Liver (tissue), 10 donors: Measurements from ENCODE around the gene BSN. TPM values are rescaled to one million over a fixed set of nuclear protein-coding genes. Genes with fewer than 3 reads are reported as not detected.

Source experiments
- DNase-seq: peaks from one replicate; pipeline ENCODE4 v3.0.0-alpha.2; 2017; ENCODE audit warnings: low spot score
- H3K27ac ChIP-seq, 2 donors: one replicate each; pipeline ENCODE4 v1.7.0; 2013; ENCODE audit warnings: inconsistent platforms in 2 of 2, low read length in 2 of 2, control low read depth in 1 of 2, low read depth in 1 of 2, mild to moderate bottlenecking in 1 of 2
- H3K27me3 ChIP-seq, 4 donors: one replicate each; pipeline versions ENCODE4 v1.6.1 to v1.7.0; 2013; ENCODE audit warnings: low read length in 3 of 4, inconsistent platforms in 1 of 4, mild to moderate bottlenecking in 1 of 4, moderate library complexity in 1 of 4; ENCODE audit not compliant: control insufficient read depth in 4 of 4, insufficient read depth in 4 of 4
- H3K36me3 ChIP-seq, 4 donors: one replicate each; pipeline versions ENCODE4 v1.6.1 to v1.7.0; 2013; ENCODE audit warnings: low read length in 3 of 4, mild to moderate bottlenecking in 3 of 4, low read depth in 1 of 4, moderate library complexity in 1 of 4; ENCODE audit not compliant: control insufficient read depth in 4 of 4, insufficient read depth in 3 of 4
- H3K4me1 ChIP-seq, 4 donors: one replicate each; pipeline versions ENCODE4 v1.6.1 to v1.7.0; 2013; ENCODE audit warnings: low read length in 3 of 4, mild to moderate bottlenecking in 3 of 4, moderate library complexity in 1 of 4; ENCODE audit not compliant: control insufficient read depth in 4 of 4, insufficient read depth in 4 of 4
- H3K4me3 ChIP-seq, 3 donors: one replicate each; pipeline versions ENCODE4 v1.6.1 to v1.7.0; 2013; ENCODE audit warnings: low read length in 3 of 3, control low read depth in 1 of 3, low read depth in 1 of 3, mild to moderate bottlenecking in 1 of 3
- H3K9ac ChIP-seq, 2 donors: one replicate each; pipeline ENCODE4 v1.7.0; 2013; ENCODE audit warnings: low read length in 2 of 2, mild to moderate bottlenecking in 2 of 2, moderate library complexity in 2 of 2, control low read depth in 1 of 2, low read depth in 1 of 2
- H3K9me3 ChIP-seq, 4 donors: one replicate each; pipeline versions ENCODE4 v1.6.1 to v1.7.0; 2013; ENCODE audit warnings: low read length in 3 of 4; ENCODE audit not compliant: control insufficient read depth in 4 of 4
- EGR1 ChIP-seq, 2 donors: IDR thresholded peaks; 2 replicates each; pipeline ENCODE4 v1.6.1; 2016 to 2018; ENCODE audit warnings: antibody characterized with exemption in 2 of 2, low read depth in 2 of 2
- FOXA1 ChIP-seq: IDR thresholded peaks from 2 replicates; pipeline ENCODE4 v1.6.1; 2016; ENCODE audit warnings: antibody characterized with exemption
- FOXA2 ChIP-seq: IDR thresholded peaks from 2 replicates; pipeline ENCODE4 v1.6.1; 2016; ENCODE audit warnings: antibody characterized with exemption
- GABPA ChIP-seq, 2 donors: IDR thresholded peaks in 1 of 2; conservative IDR thresholded peaks in 1 of 2; 2 replicates each; pipeline ENCODE4 v1.6.1; 2016; ENCODE audit warnings: antibody characterized with exemption in 2 of 2, mild to moderate bottlenecking in 1 of 2, moderate library complexity in 1 of 2
- HNF4A ChIP-seq, 2 donors: conservative IDR thresholded peaks; 2 replicates each; pipeline ENCODE4 v1.6.1; 2016; ENCODE audit warnings: antibody characterized with exemption in 2 of 2, mild to moderate bottlenecking in 2 of 2
- JUND ChIP-seq, 2 donors: IDR thresholded peaks; 2 replicates each; pipeline ENCODE4 v1.6.1; 2016; ENCODE audit warnings: antibody characterized with exemption in 2 of 2
- RAD21 ChIP-seq, 2 donors: IDR thresholded peaks; 2 replicates each; pipeline ENCODE4 v1.6.1; 2016; ENCODE audit warnings: antibody characterized with exemption in 2 of 2, mild to moderate bottlenecking in 2 of 2
- RXRA ChIP-seq, 2 donors: IDR thresholded peaks; 2 replicates each; pipeline ENCODE4 v1.6.1; 2017 to 2018; ENCODE audit warnings: antibody characterized with exemption in 2 of 2, mild to moderate bottlenecking in 1 of 2
- SP1 ChIP-seq: IDR thresholded peaks from 2 replicates; pipeline ENCODE4 v1.6.1; 2018; ENCODE audit warnings: antibody characterized with exemption, mild to moderate bottlenecking
- YY1 ChIP-seq: IDR thresholded peaks from 2 replicates; pipeline ENCODE4 v1.6.1; 2016; ENCODE audit warnings: antibody characterized with exemption, mild to moderate bottlenecking
- WGBS: extraction: QIAGEN DNeasy Blood & Tissue Kit; methylation state at CpG from one replicate; pipeline ENCODE4 v1.1.7; 2013; 5-methylcytosine and 5-hydroxymethylcytosine counted together
- polyA plus RNA-seq, 2 donors: library from polyadenylated mRNA; stranded (reverse) in 1 of 2; unstranded in 1 of 2; fragments of 200-250 nt in 1 of 2; fragments of >200 nt in 1 of 2; fragmentation: Nextera tagmentation in 1 of 2; extraction: Ambion mirVana in 1 of 2; gene quantifications; one replicate each; pipeline versions ENCODE4 v1.2.1 to v1.2.3, GENCODE V29; 2013 to 2015
- small RNA-seq: library from RNA; depleted of rRNA; stranded (forward); fragments of <200 nt; gene quantifications from one replicate; pipeline ENCODE3, GENCODE V24; 2014
- total RNA-seq, 2 donors: library from RNA; depleted of rRNA; stranded (reverse); fragments of >200 nt; gene quantifications; one replicate each; pipeline ENCODE4 v1.2.3, GENCODE V29; 2014
- TF ChIP-seq, protein P1 (sequence below): IDR thresholded peaks from 2 replicates; pipeline ENCODE4 v1.6.1; 2016; ENCODE audit warnings: antibody characterized with exemption, mild to moderate bottlenecking
- TF ChIP-seq, protein P2 (sequence below): IDR thresholded peaks from 2 replicates; pipeline ENCODE4 v1.6.1; 2016; ENCODE audit warnings: antibody characterized with exemption
- TF ChIP-seq, protein P3 (sequence below): fragments of 150-350 bp; IDR thresholded peaks from 2 replicates; pipeline ENCODE4 v1.5.1; 2017; ENCODE audit warnings: improper control_type of control experiment, low read depth, low read length; ENCODE audit not compliant: missing input control
- TF ChIP-seq, protein P4 (sequence below): IDR thresholded peaks from 2 replicates; pipeline ENCODE4 v1.6.1; 2016; ENCODE audit warnings: antibody characterized with exemption
- donor health status: healthy.
- donor health status: healthy.
- donor health status: healthy.
- donor health status: healthy.
- donor health status: healthy.

BSN gene
- total and polyA plus RNA-seq, 4 donors, result 0.32 to 0.67 (median 0.40) TPM

DNA sequence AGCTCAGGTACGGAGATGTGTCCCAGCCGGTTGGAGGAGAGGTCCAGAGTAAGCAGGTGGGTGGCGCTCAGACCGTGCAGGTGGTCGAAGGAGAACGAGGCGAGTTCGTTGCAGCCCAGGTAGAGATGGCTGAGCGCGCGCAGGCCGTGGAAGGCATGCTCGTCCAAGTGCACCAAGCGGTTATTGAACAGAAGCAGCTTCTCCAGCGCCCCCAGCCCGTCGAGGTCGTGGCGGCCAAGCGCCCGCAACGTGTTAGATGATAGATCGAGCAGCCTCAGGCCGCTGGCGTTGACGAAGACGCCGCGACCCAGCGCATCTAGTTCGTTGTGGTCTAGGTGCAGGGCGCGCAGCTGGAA lies 164.6 kb downstream of the BSN start:
- Histone ChIP-seq H3K36me3 (peaks cover 6 to 54% (median 19%) of the 10 kb centered on the region in 4 donors), H3K27me3 (no peaks in the 10 kb centered on the region), H3K9ac (no peak overlapping the region), H3K4me1 (peaks cover 4 to 29% (median 18%) of the 10 kb centered on the region in 4 donors), H3K27ac (no peak overlapping the region), H3K9me3 (no peaks in the 10 kb centered on the region), H3K4me3 (peak overlapping the region in 1 of 3 donors; percentile 6)
- no peak for DNase-seq
- 35% methylated on average over 33 of the region's 33 CpGs for WGBS
- TF ChIP-seq FOXA1, result peak; percentile 9
- TF ChIP-seq JUND (IDR thresholded peaks at IDR 0.05), result no peak

DNA sequence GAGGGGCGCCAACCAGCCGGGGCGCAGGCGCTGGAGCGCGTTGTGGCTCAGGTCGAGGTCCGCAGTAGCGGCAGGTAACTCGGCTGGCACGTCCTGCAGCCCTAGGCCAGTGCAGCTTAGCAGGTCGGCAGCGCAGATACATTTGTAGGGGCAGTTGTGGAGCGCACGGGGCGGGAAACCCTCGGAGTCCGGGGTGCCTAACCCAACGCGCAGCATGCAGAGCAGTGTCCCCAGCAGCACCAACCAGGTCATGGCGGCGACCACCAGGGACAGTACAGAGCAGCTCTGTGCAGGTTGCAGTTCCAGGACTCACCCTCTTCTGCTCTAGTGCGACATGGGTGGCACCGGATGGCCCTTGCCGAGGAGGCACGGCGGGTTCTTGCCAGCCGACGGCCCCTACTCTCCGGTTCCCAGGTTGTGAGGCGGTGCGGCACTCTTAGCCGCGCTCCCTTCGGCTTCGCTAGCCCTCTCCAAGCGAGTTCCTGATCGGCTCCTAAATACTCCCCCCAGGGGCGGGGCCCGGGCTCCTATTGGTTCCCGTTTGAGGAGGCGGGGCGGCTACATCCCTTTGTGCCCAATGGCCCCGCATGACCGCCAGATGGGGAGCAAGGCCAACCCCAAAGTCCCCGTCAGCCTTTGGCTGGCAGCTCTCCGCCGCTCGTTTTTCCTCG lies 165.1 kb downstream of the BSN start, which contains the start of gene AMIGO3:
Gene AMIGO3, minus strand, starts transcription at position 471 of the 671 bp plus-strand sequence. Its CDS starts 219 bp downstream, at position 252.
- Histone ChIP-seq H3K27ac (peak within 1 kb of the TSS in 1 of 2 donors; percentile 35), H3K9me3 (no peaks in the 10 kb centered on the region), H3K4me1 (peaks cover 4 to 31% (median 20%) of the 10 kb centered on the region in 4 donors), H3K27me3 (no peaks in the 10 kb centered on the region), H3K36me3 (peaks cover 2 to 50% (median 18%) of the 10 kb centered on the region in 4 donors), H3K9ac (no peak within 1 kb of the TSS), H3K4me3 (peak within 1 kb of the TSS in 2 of 3 donors; percentile 6 to 58)
- TF ChIP-seq, protein P1, sequence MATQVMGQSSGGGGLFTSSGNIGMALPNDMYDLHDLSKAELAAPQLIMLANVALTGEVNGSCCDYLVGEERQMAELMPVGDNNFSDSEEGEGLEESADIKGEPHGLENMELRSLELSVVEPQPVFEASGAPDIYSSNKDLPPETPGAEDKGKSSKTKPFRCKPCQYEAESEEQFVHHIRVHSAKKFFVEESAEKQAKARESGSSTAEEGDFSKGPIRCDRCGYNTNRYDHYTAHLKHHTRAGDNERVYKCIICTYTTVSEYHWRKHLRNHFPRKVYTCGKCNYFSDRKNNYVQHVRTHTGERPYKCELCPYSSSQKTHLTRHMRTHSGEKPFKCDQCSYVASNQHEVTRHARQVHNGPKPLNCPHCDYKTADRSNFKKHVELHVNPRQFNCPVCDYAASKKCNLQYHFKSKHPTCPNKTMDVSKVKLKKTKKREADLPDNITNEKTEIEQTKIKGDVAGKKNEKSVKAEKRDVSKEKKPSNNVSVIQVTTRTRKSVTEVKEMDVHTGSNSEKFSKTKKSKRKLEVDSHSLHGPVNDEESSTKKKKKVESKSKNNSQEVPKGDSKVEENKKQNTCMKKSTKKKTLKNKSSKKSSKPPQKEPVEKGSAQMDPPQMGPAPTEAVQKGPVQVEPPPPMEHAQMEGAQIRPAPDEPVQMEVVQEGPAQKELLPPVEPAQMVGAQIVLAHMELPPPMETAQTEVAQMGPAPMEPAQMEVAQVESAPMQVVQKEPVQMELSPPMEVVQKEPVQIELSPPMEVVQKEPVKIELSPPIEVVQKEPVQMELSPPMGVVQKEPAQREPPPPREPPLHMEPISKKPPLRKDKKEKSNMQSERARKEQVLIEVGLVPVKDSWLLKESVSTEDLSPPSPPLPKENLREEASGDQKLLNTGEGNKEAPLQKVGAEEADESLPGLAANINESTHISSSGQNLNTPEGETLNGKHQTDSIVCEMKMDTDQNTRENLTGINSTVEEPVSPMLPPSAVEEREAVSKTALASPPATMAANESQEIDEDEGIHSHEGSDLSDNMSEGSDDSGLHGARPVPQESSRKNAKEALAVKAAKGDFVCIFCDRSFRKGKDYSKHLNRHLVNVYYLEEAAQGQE, result no peak
- no peak for TF ChIP-seq EGR1 (IDR thresholded peaks at IDR 0.05; ENCODE audit: low read depth in 2 of 2)
- TF ChIP-seq, protein P2, sequence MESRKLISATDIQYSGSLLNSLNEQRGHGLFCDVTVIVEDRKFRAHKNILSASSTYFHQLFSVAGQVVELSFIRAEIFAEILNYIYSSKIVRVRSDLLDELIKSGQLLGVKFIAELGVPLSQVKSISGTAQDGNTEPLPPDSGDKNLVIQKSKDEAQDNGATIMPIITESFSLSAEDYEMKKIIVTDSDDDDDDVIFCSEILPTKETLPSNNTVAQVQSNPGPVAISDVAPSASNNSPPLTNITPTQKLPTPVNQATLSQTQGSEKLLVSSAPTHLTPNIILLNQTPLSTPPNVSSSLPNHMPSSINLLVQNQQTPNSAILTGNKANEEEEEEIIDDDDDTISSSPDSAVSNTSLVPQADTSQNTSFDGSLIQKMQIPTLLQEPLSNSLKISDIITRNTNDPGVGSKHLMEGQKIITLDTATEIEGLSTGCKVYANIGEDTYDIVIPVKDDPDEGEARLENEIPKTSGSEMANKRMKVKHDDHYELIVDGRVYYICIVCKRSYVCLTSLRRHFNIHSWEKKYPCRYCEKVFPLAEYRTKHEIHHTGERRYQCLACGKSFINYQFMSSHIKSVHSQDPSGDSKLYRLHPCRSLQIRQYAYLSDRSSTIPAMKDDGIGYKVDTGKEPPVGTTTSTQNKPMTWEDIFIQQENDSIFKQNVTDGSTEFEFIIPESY, result no peak
- peak in 1 of 2 donors; percentile 49 for TF ChIP-seq RAD21 (IDR thresholded peaks at IDR 0.05)
- TF ChIP-seq FOXA2, result no peak
- TF ChIP-seq GABPA (IDR thresholded peaks at IDR 0.05 in 1 of 2, conservative IDR thresholded peaks at IDR 0.05 in 1 of 2), result no peak
- TF ChIP-seq YY1, result peak; percentile 31
- TF ChIP-seq, protein P3, sequence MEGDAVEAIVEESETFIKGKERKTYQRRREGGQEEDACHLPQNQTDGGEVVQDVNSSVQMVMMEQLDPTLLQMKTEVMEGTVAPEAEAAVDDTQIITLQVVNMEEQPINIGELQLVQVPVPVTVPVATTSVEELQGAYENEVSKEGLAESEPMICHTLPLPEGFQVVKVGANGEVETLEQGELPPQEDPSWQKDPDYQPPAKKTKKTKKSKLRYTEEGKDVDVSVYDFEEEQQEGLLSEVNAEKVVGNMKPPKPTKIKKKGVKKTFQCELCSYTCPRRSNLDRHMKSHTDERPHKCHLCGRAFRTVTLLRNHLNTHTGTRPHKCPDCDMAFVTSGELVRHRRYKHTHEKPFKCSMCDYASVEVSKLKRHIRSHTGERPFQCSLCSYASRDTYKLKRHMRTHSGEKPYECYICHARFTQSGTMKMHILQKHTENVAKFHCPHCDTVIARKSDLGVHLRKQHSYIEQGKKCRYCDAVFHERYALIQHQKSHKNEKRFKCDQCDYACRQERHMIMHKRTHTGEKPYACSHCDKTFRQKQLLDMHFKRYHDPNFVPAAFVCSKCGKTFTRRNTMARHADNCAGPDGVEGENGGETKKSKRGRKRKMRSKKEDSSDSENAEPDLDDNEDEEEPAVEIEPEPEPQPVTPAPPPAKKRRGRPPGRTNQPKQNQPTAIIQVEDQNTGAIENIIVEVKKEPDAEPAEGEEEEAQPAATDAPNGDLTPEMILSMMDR, result peak; percentile 43
- peak in 1 of 2 donors; percentile 11 for TF ChIP-seq HNF4A (conservative IDR thresholded peaks at IDR 0.05)
- peak; percentile 70 for TF ChIP-seq SP1
- TF ChIP-seq RXRA (IDR thresholded peaks at IDR 0.05), result peak in 1 of 2 donors; percentile 66
- TF ChIP-seq, protein P4, sequence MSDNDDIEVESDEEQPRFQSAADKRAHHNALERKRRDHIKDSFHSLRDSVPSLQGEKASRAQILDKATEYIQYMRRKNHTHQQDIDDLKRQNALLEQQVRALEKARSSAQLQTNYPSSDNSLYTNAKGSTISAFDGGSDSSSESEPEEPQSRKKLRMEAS, result no peak
- DNase-seq, result peak; percentile 91
- 11% methylated on average over 50 of the region's 50 CpGs for WGBS

Small RNA genes lying within 50 kb of the gene (small RNA-seq; reads per million reads assigned to genes)
- gene AMIGO3, result not detected

Other genes with a start within 250 kb of the BSN start
- gene USP4, start 214.4 kb upstream of the BSN start, total RNA-seq, result 10 to 100 TPM; 16.1 to 17.7 TPM
- gene USP4, start 214.4 kb upstream of the BSN start, polyA plus RNA-seq, result 10 to 100 TPM; 12.5 to 13.7 TPM
- 100 to 1,000 TPM in 1 of 2 donors, 10 to 100 TPM in 1; 87.0 to 125 TPM for gene GPX1, start 196.1 kb upstream of the BSN start, total RNA-seq
- 100 to 1,000 TPM; 313 to 412 TPM for gene GPX1, start 196.1 kb upstream of the BSN start, polyA plus RNA-seq
- 100 to 1,000 TPM; 157 to 162 TPM for gene RHOA, start 142.5 kb upstream of the BSN start, total RNA-seq
- gene RHOA, start 142.5 kb upstream of the BSN start, polyA plus RNA-seq, result 100 to 1,000 TPM; 144 to 169 TPM
- 10 to 100 TPM; 13.6 to 24.9 TPM for gene TCTA, start 142.1 kb upstream of the BSN start, total RNA-seq
- 10 to 100 TPM; 24.3 to 28.2 TPM for gene TCTA, start 142.1 kb upstream of the BSN start, polyA plus RNA-seq
- gene AMT, start 132.0 kb upstream of the BSN start, total RNA-seq, result 10 to 100 TPM; 15.6 to 23.2 TPM
- gene AMT, start 132.0 kb upstream of the BSN start, polyA plus RNA-seq, result 10 to 100 TPM; 27.9 to 28.7 TPM
- gene NICN1, start 125.2 kb upstream of the BSN start, total RNA-seq, result 1 to 10 TPM; 3.7 to 3.9 TPM
- 1 to 10 TPM; 4.9 to 6.0 TPM for gene NICN1, start 125.2 kb upstream of the BSN start, polyA plus RNA-seq
- gene DAG1, start 84.2 kb upstream of the BSN start, total RNA-seq, result 10 to 100 TPM; 16.1 to 40.8 TPM
- gene DAG1, start 84.2 kb upstream of the BSN start, polyA plus RNA-seq, result 10 to 100 TPM; 12.1 to 54.4 TPM
- gene APEH, start 119.9 kb downstream of the BSN start, total RNA-seq, result 10 to 100 TPM; 91.3 to 94.1 TPM
- gene APEH, start 119.9 kb downstream of the BSN start, polyA plus RNA-seq, result 10 to 100 TPM; 65.1 to 83.8 TPM
- 100 to 1,000 TPM; 262 to 551 TPM for gene MST1, start 135.0 kb downstream of the BSN start, total RNA-seq
- 100 to 1,000 TPM; 509 to 634 TPM for gene MST1, start 135.0 kb downstream of the BSN start, polyA plus RNA-seq
- 100 to 1,000 TPM in 1 of 2 donors, 10 to 100 TPM in 1; 44.0 to 104 TPM for gene RNF123, start 135.1 kb downstream of the BSN start, total RNA-seq
- 10 to 100 TPM; 34.3 to 36.4 TPM for gene RNF123, start 135.1 kb downstream of the BSN start, polyA plus RNA-seq
- not detected for gene AMIGO3, start 165.2 kb downstream of the BSN start, total RNA-seq
- gene AMIGO3, start 165.2 kb downstream of the BSN start, polyA plus RNA-seq, result 1 to 10 TPM in 1 of 2 donors, under 1 TPM in 1; 0.11 to 1.1 TPM
- 10 to 100 TPM; 12.6 to 57.7 TPM for gene GMPPB, start 169.5 kb downstream of the BSN start, total RNA-seq
- 10 to 100 TPM; 13.4 to 57.8 TPM for gene GMPPB, start 169.5 kb downstream of the BSN start, polyA plus RNA-seq
- gene IP6K1, start 232.1 kb downstream of the BSN start, total RNA-seq, result 10 to 100 TPM; 22.9 to 32.3 TPM
- gene IP6K1, start 232.1 kb downstream of the BSN start, polyA plus RNA-seq, result 10 to 100 TPM in 1 of 2 donors, 1 to 10 TPM in 1; 6.6 to 13.2 TPM
- not detected for gene CDHR4, start 245.4 kb downstream of the BSN start, total RNA-seq
- not detected for gene CDHR4, start 245.4 kb downstream of the BSN start, polyA plus RNA-seq
- gene INKA1, start 248.8 kb downstream of the BSN start, total RNA-seq, result 1 to 10 TPM in 1 of 2 donors, under 1 TPM in 1; 0.84 to 4.2 TPM
- 1 to 10 TPM; 1.2 TPM for gene INKA1, start 248.8 kb downstream of the BSN start, polyA plus RNA-seq